GM19328 (cell line): ENCODE results near the gene GIT2.
"Not testable (repeated sequence)": the region's sequence is repeated elsewhere in the genome, so short reads cannot be mapped to it uniquely, and the experiment has no call there.

Experiments
- ATAC-seq: cut with Tn5 transposase; IDR thresholded peaks from one replicate; pipeline ENCODE4 v1.9.1; 2021; ENCODE audit warnings: mild to moderate bottlenecking, moderate library complexity; ENCODE audit not compliant: unreplicated experiment

GIT2 gene

DNA sequence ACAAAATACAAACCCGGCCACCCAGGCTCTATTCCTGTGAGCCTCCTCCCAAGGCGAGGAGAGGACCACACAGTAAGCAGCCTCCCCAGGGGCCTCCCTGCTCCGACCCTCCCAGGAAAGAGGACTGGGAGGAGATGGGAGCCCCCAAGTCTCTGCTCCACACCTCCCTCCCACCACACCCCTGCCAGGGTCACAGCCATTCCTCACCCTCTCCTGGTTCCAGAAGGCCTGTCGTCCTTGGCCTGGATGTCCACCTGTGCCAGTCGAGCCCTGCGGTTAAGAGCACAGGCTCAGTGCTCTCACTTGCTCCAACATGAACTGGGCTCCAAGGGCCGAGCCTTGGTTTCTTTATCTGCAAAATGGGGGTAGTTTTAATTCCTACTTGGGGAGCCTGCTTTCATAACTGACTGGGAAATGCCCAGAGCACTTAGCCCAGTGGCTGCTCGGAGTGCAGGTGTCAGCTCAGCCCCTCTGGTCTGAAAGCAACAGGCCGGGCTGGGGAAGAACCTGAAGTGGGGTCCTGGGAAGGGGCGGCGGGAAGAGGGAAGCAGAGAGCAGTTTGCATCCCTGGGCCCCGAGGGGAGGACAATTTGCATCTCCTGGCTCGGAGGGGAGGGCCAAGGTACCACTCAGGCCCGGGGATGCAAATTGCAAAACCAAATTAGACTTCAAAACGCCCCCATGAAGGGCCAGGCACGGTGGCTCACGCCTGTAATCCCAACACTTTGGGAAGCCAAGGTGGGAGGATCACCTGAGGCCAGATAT lies 72.5 kb downstream of the GIT2 start:
- no peak for ATAC-seq

DNA sequence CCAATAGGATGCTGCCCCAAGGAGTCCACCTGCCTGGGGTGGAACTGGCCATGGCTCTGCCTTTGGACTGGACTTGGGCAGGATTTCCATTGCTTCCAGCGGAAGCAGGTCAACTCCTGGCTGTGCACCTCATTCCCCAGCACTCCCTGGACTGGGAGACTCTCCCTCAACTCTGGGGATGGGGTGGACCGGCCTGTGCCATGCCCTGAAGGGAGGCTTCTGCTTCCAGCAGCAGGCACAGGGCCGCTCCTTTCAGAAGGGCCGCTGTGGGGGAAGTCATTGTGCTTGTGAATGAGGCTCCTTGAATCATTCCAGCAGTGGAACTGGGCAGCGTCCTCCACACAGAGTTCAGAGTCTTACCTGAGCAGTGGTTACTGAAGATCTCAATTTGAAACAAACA lies 73.1 kb downstream of the GIT2 start:
- no peak for ATAC-seq

DNA sequence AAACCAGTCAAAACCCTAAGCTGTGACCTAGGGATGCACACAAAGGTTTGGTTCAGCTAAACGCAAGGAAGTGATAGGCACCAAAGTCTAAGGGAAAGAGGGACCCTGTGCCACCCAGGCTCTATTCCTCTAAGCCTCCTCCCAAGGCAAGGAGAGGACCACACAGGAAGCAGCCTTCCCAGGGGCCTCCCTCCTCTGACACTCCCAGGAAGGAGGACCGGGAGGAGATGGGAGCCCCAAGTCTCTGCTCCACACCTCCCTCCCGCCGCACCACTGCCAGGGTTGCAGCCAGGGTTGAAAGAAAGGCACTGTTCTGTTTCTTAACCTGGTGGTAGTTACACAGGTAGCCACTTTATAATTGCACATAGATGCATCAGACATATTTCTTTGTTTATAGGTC lies 74.2 kb downstream of the GIT2 start:
- ATAC-seq = no peak

DNA sequence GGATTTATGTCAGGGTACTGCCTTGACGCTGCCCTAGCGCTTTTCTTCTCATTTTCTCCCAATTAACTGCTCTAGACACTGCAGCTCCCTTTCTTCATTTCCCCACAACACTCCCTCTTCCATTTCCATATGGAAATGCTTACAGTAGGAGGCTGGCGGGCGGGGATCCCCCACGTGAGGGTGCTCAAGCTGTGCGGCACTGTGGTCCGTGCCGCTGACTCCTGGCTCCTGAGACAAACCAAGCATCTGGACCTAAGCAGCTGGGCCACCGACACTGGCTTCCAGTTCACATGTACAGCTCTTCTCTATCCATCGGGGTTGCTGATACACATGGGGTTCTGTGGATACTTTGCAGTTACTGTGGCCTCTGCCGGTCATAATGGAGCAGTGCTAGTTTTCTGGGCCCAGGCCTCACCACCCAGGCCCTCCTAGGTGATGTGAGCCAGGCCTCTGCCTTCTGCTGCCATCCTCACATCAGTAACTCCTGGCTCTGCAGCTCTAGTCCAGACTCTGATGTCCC lies 75.8 kb downstream of the GIT2 start:
- ATAC-seq = no peak

DNA sequence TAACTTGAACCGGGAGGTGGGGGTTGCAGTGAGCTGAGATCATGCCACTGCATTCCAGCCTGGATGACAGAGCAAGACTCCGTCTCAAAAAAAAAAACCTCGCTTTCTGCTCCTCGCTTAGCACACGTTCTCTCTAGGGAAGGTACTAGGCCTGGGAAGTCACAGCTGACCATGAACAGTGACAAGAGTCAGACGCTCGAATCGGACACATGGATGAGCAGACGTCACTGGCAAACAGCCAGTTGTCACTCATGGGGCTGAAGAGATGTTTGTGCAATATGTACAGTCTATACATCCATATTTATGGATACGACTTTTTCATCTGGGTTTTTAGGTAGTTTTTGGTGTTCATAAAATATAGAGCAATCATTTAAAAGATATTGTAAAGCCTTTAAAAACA lies 76.7 kb downstream of the GIT2 start:
- no peak for ATAC-seq

DNA sequence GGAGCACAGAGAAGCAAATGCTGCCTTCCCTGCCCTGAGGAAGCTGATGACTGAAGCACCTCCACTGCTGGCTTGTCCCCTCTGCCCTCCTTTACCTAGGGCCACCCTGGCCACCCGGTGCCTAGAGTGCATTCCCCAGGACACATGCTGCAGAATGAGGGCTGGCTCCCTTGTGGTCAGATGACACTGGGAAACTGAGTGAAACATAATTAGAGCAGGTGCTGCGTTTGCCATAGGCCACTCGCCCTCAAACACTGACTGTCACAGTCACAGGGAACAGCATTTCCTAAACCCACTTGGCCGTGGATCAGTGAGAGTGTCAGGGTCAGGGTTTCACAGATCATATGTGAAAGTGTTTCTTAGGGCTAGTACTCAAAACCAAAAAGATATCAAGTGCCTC lies 80.1 kb downstream of the GIT2 start:
- no peak for ATAC-seq

DNA sequence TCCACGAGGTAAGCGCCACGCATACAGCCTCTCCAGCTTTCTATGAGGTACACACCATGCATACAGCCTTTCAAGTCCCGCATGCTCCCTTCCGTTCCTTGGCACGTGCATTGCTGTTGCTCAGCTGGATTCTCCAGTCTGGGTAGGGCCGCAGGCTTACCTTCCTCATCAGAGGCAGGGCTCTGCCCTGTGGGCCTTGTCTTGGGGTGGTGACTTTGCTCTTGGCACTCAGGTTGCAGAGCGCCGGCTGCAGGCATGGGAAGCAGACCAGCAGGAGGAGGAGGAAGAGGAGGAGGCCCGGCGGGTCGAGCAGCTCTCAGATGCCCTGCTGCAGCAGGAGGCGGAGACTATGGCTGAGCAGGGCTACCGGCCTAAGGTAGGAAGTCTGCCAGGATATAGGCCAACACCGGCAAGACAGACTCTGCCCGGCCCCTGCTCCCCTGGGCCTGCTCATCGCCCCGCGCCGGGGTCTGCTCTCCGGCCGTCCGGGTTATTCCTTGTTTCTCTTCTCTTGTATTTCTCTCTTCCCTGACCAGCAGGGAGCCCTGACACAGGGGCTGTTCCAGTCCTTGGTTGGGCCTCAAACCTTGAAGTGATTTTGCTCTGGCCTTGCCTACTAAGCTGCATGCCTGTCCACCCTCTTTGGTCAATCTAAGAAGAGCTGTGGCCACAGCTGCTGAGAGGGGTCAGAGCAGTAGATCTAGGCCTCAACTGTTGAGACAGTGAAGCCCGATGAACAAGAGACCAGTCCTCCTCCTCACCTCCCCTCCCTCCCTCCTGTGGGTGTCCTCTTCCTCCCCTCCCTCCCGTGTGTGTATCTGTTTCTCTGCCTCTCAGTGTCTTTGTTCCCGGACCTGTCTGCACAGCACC lies 80.8 kb downstream of the GIT2 start:
- ATAC-seq = no peak

DNA sequence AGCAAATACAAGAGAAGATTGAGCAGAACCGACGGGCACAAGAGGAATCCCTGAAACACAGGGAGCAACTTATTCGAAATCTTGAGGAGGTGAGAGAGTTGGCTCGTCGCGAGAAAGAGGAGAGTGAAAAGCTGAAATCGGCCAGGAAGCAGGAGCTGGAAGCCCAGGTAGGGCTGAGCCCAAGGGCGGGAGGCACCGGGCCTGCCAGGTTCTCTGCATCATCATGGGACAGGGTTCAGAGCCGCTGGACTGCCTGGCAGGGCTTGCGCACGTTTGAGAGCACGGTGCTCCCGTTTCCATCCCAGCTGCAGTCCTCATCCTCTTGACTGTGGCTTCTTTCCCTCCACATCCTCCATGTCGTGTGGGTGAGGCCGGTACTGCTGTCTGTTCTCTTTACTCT lies 81.7 kb downstream of the GIT2 start:
- ATAC-seq = no peak

DNA sequence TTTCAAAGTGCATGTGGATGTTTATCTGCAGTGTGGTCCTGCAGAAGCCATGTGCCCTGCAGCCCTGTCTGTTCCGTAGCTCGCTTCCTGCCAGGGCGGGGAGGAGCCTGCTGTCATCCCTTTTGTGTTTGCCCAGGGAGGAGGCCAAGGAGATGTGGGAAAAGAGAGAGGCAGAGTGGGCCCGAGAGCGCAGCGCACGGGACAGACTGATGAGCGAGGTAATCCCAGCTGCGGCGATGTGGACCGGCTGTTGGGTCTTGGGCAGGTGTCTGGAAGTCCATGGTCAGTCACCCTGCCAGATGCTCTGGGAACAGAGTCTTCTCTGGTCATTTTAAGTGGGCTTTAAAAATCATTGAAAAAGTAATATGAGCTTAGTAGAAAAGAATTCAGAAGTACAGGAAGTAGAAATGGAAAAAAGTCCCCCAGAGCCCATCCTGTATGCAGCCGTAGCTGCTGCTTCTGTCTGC lies 83.3 kb downstream of the GIT2 start:
- ATAC-seq = no peak

DNA sequence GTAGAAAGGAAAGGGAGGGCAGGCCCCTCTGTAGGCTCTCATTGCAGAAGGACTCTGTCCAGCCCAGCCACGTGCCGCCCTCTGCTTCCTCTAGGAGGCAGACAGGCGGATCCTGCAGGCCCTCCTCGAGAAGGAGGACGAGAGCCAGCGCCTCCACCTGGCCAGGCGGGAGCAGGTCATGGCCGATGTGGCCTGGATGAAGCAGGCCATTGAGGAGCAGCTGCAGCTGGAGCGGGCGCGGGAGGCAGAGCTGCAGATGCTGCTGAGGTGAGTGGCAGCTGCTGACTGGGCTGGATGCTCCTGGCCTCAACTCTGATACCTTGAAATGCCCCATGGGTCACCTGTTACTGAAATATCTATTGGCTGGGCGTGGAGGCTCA lies 85.2 kb downstream of the GIT2 start:
- no peak for ATAC-seq

DNA sequence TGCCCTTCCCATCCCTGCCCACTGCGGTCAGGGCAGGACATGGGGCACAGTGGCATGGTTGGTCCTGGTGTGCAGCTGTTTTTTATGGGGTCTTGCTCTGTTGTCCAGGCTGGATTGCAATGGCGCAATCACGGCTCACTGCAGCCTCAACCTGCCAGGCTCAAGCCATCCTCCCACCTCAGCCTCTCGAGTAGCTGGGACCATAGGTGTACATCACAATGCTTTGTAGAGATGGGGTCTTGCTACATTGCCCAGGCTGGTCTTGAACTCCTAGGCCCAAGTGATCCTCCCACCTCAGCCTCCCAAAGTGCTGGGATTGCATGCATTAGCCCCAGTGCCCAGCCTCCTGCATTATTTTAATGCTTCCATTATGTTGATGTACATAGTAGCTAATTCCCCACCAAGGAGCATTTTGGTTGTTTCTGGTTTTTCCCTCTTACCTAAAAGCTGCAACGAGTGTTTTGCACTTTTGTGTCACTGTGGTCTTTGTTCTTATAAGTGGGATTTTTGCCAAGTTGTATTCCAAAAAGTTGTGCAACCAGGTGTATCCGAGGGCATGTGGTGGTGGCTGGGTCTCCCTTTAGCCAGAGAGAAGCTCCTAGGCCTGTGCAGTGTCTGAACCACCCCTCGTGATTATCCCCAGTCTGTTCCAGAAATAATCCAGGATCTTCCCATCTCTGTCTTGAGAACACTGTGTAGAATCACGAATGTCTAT lies 85.8 kb downstream of the GIT2 start:
- ATAC-seq = no peak

DNA sequence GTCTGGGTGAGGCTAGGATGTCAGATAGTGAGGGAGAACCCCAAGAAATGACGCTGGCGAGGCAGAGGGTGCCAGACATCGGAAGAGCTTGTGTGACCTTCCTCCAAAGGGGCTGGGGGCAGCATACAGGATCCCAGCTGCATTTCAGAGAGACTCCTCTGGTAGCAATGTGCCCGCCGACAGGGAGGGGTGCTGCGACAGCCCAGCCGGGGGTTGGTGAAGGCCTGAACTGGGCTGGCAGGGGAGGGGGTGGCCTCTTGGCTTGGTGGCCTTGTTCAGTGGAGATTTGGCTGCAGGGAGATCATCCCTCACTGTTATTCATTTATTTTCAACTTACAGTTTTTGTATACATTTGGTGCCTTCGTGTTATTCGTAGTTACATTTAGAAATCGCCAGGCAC lies 90.9 kb downstream of the GIT2 start:
- ATAC-seq = no peak

DNA sequence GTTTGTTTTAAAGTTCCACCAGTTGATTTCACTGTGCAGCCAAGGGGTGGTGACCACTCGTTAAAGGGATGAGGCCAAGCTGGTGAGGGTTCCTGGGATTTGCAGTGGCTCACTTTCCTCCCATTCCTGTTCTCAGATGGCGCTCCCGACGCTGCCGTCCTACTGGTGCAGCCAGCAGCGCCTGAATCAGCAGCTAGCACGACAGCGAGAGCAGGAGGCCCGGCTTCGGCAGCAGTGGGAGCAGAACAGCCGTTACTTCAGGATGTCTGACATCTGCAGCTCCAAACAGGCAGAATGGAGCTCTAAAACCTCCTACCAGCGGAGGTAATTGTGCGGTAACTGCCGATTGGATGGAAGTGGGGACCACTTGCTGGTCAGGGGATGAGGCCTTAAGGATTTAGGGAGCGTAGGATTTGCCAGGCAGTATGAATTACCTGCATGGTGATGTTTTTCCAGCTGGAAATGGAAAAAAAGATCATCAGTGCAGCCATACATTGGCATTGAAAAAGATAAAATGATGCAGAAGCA lies 93.2 kb downstream of the GIT2 start:
- ATAC-seq = no peak

DNA sequence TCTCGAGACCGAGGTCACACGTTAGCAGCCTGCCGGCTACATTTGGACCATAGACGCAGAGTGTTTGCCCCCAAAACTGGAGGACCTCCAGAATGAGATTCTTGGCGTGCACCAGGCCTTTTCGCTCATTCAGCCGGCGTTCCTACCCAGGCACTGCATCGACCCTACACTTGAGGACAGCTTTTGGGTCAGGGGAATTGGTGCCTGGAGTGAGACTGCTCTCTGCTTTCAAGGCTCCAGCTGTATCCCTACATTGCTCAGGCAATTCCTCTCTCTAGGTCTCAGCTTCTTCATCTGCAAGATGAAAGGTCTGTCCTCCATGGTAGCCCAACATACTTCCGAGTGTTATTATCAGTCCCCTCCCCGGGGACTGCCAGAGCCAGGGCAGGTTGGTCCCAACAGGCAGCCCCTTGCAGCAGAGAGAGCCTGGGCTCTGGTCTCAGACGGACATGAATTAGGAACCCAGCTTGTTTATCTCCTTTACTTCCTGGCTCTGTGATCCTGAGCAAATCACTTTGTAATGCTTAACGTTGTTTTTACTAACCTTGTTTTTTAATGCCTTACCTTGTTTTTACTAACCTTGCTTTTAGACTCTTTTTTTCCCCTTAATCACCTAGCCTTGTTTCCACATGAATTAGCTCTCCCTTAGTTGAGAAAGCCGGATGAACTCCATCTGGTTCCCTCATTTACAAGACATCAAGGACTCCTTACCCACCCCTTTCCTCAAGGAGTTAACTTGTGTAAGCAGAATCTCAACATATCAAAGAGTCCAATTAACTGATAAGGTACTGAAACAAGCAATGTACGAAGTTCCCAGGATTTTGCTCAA lies 95.2 kb downstream of the GIT2 start:
- ATAC-seq = peak; percentile 8

DNA sequence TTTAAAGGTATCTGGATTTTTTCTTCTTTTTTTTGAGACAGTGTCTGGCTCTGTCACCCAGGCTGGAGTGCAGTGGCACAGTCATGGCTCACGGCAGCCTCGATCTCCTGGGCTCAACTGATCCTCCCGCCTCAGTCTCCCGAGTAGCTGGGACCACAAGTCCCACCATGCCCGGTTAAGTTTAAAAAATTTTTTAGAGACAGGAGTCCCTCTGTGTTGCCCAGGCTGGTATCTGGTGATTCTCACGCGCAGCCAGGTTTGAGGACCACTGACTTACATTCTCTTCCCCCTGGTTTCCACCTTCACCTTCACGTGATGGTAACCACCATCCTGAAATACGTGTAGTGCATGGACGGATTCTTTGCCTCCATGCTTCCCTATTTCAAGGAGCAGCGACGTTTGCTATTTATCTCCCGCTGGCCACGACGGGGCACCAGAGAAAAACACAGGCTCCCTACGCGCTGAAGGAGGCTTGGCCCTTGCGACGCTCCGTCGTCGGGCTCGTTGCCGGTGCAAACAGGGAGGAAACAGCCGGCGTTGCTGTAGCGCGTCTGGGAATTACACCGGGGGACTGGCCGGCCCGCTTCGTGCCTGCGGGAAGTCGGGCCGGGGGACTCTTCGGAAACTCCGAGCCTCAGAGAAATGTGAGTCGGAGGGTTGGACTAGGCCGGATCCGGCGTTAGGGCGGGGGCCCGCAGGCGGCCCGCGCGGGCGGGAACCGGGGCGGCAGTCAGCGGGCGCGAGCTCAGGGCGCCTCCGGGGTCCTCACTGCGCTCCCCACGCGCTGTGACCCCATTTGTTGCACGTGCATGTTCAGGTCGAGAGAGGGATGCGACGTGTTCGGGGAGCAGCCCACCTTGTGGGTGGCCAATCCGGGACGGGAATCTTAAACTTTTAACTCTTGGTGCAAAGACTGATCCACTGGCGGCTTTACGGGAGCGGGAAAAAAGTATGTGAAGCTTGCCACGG lies 96.1 kb downstream of the GIT2 start, which contains the start of gene TCHP:
TSS of gene TCHP (plus strand) at position 492 of the 969 bp plus-strand sequence. CDS start 2,753 bp downstream, outside the sequence.
- peak; percentile 69 for ATAC-seq

DNA sequence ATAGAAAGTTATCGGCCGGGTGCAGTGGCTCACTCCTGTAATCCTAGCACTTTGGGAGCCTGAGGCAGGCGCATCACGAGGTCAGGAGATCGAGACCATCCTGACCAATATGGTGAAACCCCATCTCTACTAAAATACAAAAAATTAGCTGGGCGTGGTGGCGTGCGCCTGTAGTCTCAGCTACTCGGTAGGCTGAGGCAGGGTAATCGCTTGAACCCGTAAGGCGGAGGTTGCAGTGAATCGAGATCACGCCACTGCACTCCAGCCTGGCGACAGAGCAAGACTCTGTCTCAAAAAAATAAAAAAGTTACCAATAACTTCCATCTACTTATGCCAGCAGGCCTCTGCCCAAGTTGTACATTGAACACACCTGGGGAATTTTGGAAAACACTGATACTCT lies 96.8 kb downstream of the GIT2 start:
- not testable (repeated sequence) for ATAC-seq

DNA sequence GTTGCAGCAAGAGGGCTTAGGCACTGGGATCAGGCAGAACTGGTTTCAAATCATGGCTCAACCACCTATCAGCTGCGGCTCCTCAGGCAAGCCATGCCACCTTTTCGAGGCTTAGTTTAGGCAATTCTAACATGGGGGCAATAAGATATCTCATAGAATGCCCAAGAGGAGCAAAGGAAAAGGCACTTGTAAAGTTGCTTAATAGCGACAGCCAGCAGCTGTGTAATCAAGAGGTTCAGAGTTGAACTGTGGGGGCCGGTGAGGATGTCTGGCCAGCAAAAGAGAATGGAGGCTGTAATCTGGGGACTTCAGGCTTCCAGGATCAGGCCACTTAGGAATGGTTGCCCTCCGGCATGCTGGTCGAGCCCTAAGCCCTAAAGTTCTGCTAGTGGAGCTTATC lies 99.1 kb downstream of the GIT2 start:
- ATAC-seq = no peak

DNA sequence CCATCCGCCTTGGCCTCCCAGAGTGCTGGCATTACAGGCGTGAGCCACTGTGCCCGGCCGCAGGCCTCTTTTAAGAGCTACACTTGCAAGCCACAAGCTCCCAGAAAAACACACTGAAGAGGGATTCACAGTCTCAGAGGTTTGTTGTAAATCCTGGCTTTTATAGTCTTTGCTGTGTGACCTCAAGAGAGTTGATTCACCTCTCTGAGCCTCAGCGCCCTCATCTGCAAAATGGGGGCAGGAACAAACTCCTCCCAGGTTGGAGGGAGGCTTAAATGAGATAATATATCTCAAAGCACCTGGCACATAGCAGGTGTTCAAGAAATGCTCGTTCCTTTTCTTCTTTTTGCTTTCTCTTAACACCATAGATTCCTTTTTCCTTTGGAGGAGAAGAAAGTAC lies 100.0 kb downstream of the GIT2 start:
- no peak for ATAC-seq

DNA sequence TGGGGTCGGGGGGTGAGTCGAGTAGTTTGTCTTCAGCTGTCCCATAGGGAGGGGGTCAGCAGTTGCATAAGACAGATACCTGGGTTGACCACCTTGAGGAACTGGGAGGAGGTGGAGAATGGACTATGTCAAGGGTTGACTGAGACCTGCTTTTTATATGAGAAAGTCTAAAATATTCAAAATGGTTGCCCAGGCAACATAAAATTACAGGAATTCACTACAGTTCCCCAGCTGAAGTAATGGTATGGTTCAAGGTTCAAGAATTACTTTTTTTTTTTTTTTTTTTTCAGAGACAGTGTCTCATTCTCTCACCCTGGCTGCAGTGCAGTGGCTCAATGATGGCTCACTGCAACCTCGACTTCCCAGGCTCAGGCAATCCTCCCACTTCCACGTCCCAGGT lies 101.2 kb downstream of the GIT2 start:
- no peak for ATAC-seq
